HG03457 (cell line): ENCODE results near the gene ZFYVE1.
"Not testable (repeated sequence)": the region's sequence is repeated elsewhere in the genome, so short reads cannot be mapped to it uniquely, and the experiment has no call there.

Experiments used
- ATAC-seq: cut with Tn5 transposase; IDR thresholded peaks from one replicate; pipeline ENCODE4 v1.9.1; 2021; ENCODE audit warnings: moderate number of reproducible peaks; ENCODE audit not compliant: unreplicated experiment

ZFYVE1 gene

DNA sequence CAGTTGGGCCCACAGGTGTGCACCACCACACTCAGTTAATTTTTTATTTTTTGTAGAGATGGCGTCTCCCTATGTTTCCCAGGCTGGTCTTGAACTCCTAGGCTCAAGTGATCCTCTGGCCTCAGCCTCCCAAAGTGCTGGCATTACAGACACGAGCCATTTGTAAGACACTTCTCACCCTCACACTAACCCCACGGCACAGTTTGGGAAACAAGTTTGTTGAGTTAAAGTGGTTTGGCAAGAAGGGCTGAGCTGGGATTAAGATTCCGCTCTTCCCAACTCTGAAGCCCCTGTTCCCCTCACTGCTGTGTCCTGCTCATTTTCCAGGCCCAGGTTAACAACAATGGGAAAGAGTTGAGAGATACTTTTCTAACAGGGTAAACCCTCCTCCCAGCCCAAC is 65.9 kb downstream of the ZFYVE1 start:
- not testable (repeated sequence) for ATAC-seq

GRCh38 chr14:72958548-72958947 is 68.4 kb downstream of the ZFYVE1 start:
- no peak for ATAC-seq

- ATAC-seq: no peak
Measured at GRCh38 chr14:72957213-72957612, 69.7 kb downstream of the ZFYVE1 start.

- not testable (repeated sequence) for ATAC-seq
Measured at GRCh38 chr14:72956741-72957140, 70.2 kb downstream of the ZFYVE1 start.

GRCh38 chr14:72952171-72952570 is 74.7 kb downstream of the ZFYVE1 start:
- ATAC-seq: no peak

GRCh38 chr14:72948481-72949138 is 78.3 kb downstream of the ZFYVE1 start:
- ATAC-seq: no peak

DNA sequence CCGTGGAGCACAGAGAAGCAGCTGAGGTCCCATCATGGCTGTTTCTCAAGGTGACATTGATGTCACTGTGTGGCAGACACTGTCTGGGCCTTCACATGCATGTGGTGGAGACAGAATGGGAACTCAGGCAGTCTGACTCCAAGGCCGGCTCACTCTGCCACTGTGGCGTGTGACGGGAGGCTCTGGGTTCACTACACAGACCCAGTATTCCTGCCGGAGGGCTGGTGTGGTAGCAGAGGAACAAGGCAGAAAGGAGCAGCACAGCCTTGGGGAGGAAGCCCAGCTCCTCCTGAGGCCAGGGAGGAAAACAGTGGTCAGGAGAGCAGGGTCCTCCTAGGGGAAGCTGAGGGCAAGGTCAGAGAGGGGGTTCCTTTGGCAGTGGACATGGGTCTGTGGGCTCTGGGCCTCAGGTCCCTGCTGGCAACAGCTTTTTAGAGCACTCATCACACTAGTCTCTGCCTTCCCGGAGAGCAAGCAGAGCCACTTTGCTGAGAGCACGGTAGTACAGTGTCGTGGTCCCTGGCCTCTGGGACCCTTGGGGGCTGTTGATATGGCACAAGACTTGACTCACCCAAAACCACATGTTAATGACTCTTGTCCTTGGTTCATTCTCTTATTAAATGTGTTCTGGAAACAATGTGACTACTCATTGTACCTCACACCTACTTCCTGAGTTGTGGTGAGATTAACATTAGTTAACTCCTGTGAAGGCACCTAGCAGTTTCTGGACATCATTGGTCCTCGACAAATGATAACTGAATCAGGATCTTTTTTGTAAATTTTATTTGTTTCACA is 79.3 kb downstream of the ZFYVE1 start:
- no peak for ATAC-seq

DNA sequence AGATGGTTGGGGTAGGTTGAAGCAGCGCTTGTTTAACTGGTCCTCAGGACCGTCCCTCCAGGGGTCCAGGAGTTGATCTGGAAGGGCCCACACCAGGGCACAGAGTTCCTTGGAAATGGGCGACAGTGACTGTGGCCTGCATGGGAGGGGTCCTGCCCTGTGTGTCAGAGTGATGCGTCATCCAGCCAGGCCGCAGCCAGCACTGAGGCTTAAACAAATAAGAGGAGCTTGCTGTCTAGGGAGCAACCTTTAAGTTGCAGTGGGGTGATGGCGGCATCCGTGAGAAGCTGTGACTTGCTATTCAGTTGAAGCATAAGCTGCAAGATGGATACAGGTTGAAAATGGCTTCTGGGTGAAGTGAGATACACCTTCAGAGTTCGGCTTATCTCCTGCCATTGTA is 80.4 kb downstream of the ZFYVE1 start:
- ATAC-seq: no peak

DNA sequence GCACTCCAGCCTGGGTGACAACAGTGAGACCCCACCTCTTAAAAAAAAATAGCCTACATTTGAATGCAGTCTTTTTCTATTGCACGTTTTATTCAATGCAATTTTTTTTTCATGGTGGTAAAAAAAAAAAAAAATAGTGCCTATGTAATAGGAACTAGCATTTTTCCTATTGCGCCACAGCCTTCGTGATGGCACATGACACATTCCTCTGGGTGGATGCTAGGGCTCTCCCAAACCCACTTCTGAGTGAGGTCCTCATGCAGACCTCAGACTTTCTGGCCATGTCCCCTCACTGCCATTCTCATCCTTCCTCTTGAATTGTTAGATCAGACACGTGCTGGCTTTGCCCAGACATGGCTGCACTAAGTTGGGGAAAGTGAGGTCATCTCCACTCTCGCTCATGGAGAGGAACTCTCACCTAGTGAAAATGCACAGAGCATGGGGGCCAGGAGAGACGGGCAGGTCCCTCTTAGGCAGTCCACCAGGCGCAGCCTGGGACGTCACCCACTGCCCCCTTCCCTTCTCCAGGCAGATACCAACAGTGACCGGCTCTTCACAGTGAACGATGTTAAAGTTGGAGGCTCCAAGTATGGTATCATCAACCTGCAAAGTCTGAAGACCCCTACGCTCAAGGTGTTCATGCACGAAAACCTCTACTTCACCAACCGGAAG is 81.4 kb downstream of the ZFYVE1 start:
- no peak for ATAC-seq

DNA sequence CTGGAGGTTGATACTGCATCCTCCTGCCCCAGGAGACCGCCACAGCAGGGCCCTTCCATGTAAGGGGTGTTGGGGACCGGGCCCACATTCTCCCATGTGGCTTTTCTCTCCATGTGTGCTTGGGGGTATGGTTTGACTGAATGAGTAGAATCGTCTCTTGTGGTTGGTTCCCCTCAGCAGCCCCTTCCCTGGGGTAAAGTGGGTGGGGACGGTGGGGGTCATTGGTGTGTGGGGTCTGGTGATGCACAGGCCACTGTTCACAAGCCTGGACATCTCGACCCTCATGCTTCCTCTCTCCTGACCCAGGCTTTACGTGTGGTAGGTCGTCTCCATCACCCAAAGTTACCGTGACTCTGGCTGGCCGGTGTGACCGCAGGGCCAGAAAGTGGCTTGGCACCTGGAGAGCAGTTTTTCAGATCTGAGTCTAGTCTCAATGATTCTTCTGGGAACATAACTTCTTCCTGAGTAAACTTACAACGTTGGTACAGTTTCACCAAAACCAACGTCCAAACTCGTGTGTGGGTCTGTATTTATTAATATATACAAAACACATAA is 83.0 kb downstream of the ZFYVE1 start:
- ATAC-seq: no peak

DNA sequence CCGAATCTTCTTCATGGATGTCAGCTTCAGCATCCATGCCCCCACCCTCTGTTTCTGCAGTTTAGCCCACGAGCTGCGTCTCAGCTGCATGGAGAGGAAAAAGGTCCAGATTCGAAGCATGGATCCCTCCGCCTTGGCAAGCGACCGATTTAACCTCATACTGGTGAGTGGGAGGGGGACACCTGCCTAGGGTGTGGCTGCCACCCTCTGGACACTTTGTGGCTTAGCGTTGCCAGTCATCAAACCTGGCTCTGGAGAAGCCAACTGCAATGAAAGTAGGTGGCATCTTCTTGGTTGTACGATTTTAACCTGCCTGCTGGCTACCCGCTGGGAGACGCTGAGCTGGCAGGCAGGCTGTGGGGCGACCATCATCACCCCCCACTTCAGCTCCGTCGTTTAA is 84.0 kb downstream of the ZFYVE1 start:
- ATAC-seq: no peak

GRCh38 chr14:72941286-72941985 is 85.5 kb downstream of the ZFYVE1 start:
- no peak for ATAC-seq

GRCh38 chr14:72939630-72940029 is 87.3 kb downstream of the ZFYVE1 start:
- no peak for ATAC-seq

DNA sequence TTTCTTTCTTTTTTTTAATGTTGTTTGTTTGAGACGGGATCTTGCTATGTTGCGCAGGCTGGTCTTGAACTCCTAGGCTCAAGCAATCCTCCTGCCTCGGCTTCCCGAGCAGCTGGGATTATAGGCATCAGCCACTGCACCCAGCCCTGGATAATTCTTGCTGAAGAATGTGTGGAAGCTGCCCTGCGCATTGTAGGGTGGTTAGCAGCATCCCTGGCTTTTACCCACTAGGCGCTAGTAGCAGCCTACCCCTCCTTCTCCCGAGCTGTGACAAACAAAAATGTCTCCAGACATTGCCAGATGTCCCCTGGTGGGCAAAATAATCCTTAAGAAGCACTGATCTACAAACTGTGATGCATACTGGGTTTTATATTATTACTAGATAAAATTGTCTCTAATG is 94.0 kb downstream of the ZFYVE1 start:
- no peak for ATAC-seq

- no peak for ATAC-seq
Measured at GRCh38 chr14:72929316-72930080, 97.4 kb downstream of the ZFYVE1 start.

DNA sequence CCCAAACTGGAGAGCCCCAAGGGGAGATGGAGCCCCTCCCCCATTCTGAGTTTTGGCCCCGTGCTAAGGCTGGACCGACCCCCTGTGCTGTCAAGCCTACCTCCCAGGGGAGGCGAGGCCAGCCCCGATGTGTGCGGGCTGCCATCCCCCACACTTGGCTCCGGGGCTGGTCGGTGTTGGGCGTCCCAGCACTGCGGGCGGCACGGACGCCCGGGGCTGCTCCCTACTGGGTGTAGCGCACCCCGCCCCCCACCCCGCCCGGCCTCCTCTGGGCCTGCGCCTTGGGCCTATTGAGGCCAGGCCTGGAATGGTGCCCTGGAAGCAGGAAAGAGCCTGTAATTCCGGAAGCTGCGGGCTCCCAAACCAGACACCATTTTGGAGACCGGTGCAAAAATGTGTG is 98.0 kb downstream of the ZFYVE1 start:
- no peak for ATAC-seq

DNA sequence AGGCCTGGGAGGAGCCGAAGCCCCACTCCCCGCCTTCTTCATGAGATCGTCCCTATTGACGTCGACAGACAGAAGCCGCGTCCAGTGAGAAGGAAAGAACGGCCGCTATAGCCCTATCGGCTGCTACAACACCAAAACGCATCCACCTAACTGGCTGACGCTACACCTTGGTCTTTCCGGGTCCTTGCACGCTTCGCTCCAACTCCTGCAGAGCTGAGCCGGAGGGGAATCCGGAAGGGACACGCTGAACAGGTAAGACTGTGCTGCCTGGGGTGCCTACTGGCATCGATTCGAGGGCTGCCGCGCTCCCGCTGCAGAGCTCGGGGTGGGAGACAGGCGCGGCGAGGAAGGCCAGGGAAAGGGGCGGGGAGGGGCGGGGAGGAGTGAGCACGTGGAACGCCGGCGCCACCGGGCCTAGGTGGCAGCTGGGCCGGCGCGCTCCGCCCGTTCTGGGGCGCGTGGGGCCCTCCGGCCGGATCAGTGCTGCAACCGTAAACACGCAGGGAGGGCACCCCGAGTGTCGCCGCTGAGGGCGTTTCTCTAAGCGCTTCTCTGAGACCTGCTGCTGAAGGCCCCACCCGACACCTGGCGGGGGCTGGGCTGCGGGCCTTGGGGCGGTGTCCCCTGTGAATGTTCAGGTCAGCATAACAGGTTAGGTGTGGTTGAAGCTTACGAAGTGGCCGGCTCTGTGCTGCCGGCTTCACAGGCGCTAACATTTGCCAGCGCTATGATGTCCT is 100.4 kb downstream of the ZFYVE1 start, which contains the start of gene DCAF4:
DCAF4 (plus strand) TSS at position 173 of the 737 bp plus-strand sequence. CDS start 11,515 bp downstream, outside the sequence.
- peak; percentile 97 for ATAC-seq

DNA sequence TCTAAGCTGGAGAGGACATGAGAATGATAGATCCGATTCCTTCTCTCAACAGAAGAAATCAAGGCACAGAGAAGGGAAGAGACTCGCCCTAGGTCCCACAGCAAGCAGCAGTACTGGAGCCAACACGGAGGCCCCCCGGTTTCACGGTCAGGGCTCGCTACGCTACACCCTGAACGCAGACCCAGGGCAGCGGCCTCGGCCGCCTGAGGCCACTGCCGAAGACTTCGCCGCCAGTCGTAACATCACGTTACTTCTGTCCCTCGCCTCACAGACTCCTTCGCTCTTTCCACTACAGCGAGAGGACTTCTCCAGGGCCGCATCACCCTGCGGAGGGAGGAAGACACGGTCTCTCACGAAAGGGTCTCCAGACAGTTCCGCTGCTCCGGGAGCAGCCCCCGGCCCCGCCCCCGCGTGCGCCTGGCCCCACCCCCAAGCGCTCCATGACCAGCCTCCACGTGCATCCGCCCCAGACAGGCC is 101.1 kb downstream of the ZFYVE1 start:
- ATAC-seq: peak; percentile 12

DNA sequence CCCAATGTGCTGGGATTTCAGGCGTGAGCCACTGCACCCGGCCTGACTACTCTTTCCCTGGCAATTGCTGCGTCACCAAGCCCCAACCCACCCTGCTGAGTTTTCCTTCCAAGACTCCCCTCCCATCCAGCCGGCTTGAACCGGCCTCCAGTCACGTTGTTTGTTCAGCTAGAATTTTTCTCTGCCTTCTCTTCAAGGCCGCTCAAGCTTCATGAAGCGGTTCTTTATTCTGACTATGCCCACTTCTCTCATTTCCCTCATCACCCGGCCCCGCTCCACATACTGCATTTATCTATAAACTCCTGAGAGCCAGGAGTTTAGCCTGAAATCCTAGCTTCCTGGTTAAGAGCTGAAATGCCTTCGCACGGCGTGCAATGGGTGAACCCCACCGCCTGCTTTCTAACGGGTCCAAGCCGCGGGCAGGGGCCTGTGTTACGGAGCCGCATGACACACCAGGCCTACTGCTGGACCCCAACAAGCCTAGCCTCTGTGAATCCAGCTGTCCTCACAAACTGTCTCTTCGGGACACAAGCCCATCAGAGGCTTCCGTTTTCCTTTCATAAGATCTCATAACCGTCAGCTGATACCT is 101.6 kb downstream of the ZFYVE1 start:
- ATAC-seq: no peak
